Chondrocyte (in vitro differentiated cells): ENCODE data around the gene ITPR1. TPM values are rescaled to one million over a fixed set of nuclear protein-coding genes. Genes with fewer than 3 reads are reported as not detected.

Experiments
- DNase-seq: peaks from one replicate; pipeline ENCODE4 v3.0.0; 2021; ENCODE audit warnings: mixed read lengths, low spot score
- H3K27ac Mint-ChIP-seq: one replicate; pipeline ENCODE4 v1.8.0; 2021; ENCODE audit warnings: mild to moderate bottlenecking, moderate library complexity, mixed read lengths; ENCODE audit not compliant: unreplicated experiment
- H3K27me3 Mint-ChIP-seq: 2 replicates; pipeline ENCODE4 v1.8.0; 2021; ENCODE audit warnings: low read depth, mixed read lengths
- H3K36me3 Mint-ChIP-seq: 2 replicates; pipeline ENCODE4 v1.8.0; 2021; ENCODE audit warnings: low read depth, mixed read lengths
- H3K4me1 Mint-ChIP-seq: 2 replicates; pipeline ENCODE4 v1.8.0; 2021; ENCODE audit warnings: low read depth, mild to moderate bottlenecking, mixed read lengths
- H3K4me3 Mint-ChIP-seq: one replicate; pipeline ENCODE4 v1.8.0; 2021; ENCODE audit warnings: mild to moderate bottlenecking, moderate library complexity, mixed read lengths; ENCODE audit not compliant: unreplicated experiment
- H3K9me3 Mint-ChIP-seq: 2 replicates; pipeline ENCODE4 v1.8.0; 2021; ENCODE audit warnings: low read depth, mixed read lengths
- total RNA-seq: library from RNA; stranded (reverse); gene quantifications from 3 replicates; pipeline ENCODE4 v1.2.1, GENCODE V29; 2021
- TF ChIP-seq, protein P1 (sequence below): fragments of 200-600 bp; sonication (generic); IDR thresholded peaks from 2 replicates; pipeline ENCODE4 v1.5.0; 2021; ENCODE audit warnings: antibody characterized with exemption, mild to moderate bottlenecking, moderate library complexity

Gene ITPR1
- total RNA-seq, 1 donor from 2014 or later = 45.0 TPM

DNA sequence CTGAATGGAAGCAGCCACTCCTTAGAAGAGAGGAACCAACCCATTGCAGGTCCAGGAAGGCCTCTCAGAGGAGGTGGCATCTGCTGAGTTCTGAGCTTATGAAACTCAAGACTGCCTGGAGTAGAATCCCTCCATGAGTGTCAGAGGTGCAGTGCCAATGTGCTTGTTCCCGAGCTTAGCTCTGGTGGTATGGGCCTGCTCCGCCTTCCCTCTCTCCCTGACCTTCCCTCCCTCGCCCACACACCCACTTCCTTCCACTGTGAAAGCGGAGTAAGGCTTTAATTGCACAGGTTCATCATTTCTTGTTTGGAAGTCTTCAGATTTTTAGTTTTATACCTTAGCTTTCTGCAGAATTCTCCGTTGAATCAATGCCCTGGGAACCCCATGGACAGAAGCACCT lies 278.1 kb downstream of the ITPR1 start:
- Mint-ChIP-seq H3K9me3 (peaks cover 5% of the 10 kb centered on the region), H3K4me1 (peaks cover 15% of the 10 kb centered on the region), H3K27me3 (no peaks in the 10 kb centered on the region), H3K4me3 (no peak overlapping the region), H3K36me3 (peaks cover 16% of the 10 kb centered on the region), H3K27ac (no peak overlapping the region)
- TF ChIP-seq, protein P1, sequence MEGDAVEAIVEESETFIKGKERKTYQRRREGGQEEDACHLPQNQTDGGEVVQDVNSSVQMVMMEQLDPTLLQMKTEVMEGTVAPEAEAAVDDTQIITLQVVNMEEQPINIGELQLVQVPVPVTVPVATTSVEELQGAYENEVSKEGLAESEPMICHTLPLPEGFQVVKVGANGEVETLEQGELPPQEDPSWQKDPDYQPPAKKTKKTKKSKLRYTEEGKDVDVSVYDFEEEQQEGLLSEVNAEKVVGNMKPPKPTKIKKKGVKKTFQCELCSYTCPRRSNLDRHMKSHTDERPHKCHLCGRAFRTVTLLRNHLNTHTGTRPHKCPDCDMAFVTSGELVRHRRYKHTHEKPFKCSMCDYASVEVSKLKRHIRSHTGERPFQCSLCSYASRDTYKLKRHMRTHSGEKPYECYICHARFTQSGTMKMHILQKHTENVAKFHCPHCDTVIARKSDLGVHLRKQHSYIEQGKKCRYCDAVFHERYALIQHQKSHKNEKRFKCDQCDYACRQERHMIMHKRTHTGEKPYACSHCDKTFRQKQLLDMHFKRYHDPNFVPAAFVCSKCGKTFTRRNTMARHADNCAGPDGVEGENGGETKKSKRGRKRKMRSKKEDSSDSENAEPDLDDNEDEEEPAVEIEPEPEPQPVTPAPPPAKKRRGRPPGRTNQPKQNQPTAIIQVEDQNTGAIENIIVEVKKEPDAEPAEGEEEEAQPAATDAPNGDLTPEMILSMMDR = no peak
- no peak for DNase-seq

- H3K36me3 Mint-ChIP-seq = peaks cover 14% of the 10 kb centered on the region
Observed at GRCh38 chr3:4772171-4772804, 279.1 kb downstream of the ITPR1 start.

GRCh38 chr3:4772858-4773257 lies 279.7 kb downstream of the ITPR1 start:
- DNase-seq = no peak
- Mint-ChIP-seq H3K4me3 (no peak overlapping the region), H3K27ac (no peak overlapping the region), H3K4me1 (peaks cover 15% of the 10 kb centered on the region), H3K36me3 (peaks cover 14% of the 10 kb centered on the region), H3K9me3 (no peaks in the 10 kb centered on the region), H3K27me3 (no peaks in the 10 kb centered on the region)
- TF ChIP-seq, protein P1 = no peak

More at GRCh38 chr3:4772171-4772804, 279.1 kb downstream of the ITPR1 start:
- H3K4me3 Mint-ChIP-seq = no peak overlapping the region
- H3K9me3 Mint-ChIP-seq = no peaks in the 10 kb centered on the region
- no peak for DNase-seq
- TF ChIP-seq, protein P1 = no peak
- peaks cover 15% of the 10 kb centered on the region for H3K4me1 Mint-ChIP-seq
- no peak overlapping the region for H3K27ac Mint-ChIP-seq
- H3K27me3 Mint-ChIP-seq = no peaks in the 10 kb centered on the region

GRCh38 chr3:4773583-4773982 lies 280.4 kb downstream of the ITPR1 start:
- no peak overlapping the region for H3K4me3 Mint-ChIP-seq
- H3K9me3 Mint-ChIP-seq = no peaks in the 10 kb centered on the region
- no peak for DNase-seq
- H3K4me1 Mint-ChIP-seq = peaks cover 15% of the 10 kb centered on the region
- peaks cover 12% of the 10 kb centered on the region for H3K36me3 Mint-ChIP-seq
- no peak overlapping the region for H3K27ac Mint-ChIP-seq
- H3K27me3 Mint-ChIP-seq = no peaks in the 10 kb centered on the region
- TF ChIP-seq, protein P1 = no peak

- no peak overlapping the region for H3K4me3 Mint-ChIP-seq
- no peaks in the 10 kb centered on the region for H3K27me3 Mint-ChIP-seq
- H3K27ac Mint-ChIP-seq = no peak overlapping the region
- TF ChIP-seq, protein P1 = no peak
- H3K36me3 Mint-ChIP-seq = peaks cover 17% of the 10 kb centered on the region
- DNase-seq = no peak
- H3K4me1 Mint-ChIP-seq = peaks cover 15% of the 10 kb centered on the region
- no peaks in the 10 kb centered on the region for H3K9me3 Mint-ChIP-seq
Observed at GRCh38 chr3:4774531-4774930, 281.4 kb downstream of the ITPR1 start.
